Measurements from ENCODE around the gene SLC26A2.

SLC26A2 gene

DNA sequence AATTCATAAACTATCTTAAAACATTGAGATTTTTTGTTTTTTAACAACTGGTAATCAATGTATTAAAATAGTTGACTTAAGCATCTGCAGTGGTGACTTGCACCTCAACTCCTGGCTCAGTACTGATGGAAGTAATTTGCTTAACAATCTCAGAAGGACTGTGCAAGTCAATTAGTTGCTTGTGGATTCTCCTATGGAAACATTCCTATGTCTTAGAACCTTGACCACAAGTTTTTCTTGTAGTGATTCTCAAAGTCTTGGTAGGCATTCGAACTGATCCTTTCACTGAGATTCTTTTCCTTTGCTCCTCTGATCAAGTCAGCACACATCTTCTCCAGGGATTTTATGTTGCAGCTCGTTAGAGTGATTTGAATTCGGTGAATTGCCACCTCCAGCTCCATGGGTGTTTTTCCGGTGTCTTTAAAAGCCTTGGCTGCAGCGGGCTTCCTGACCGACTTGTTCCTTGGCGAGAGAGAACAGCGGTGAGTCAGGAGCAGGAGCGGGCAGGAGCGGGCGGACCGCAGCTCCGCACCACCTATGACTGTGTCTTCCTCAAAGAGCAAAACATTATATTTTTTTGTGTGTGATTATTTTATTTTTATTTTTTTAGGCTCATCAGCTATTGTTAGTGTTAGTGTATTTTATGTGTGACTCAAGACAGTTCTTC lies 61.1 kb downstream of the SLC26A2 start:
- TF ChIP-seq CTCF (IDR thresholded peaks at IDR 0.05; ENCODE audit: low read depth, low read length) = no peak
- Histone ChIP-seq H3K27ac (no peak overlapping the region), H3K4me3 (ENCODE audit: low read depth, low read length) (no peak overlapping the region)

GRCh38 chr5:150022158-150022531 lies 61.6 kb downstream of the SLC26A2 start:
- H3K4me3 ChIP-seq (ENCODE audit: low read depth, low read length) = no peak overlapping the region
- H3K36me3 ChIP-seq = peaks cover 66% of the 10 kb centered on the region
- no peaks in the 10 kb centered on the region for H3K27me3 ChIP-seq (ENCODE audit: insufficient read depth, low read depth, severe bottlenecking)
- DNase-seq = no peak
- no peak for TF ChIP-seq CTCF (IDR thresholded peaks at IDR 0.05; ENCODE audit: low read depth, low read length)
- H3K9me3 ChIP-seq (ENCODE audit: severe bottlenecking) = no peaks in the 10 kb centered on the region
- no peak overlapping the region for H3K27ac ChIP-seq

More for the DNA sequence above, 61.1 kb downstream of the SLC26A2 start:
- Histone ChIP-seq H3K27me3 (ENCODE audit: insufficient read depth, low read depth, severe bottlenecking) (no peaks in the 10 kb centered on the region), H3K36me3 (peaks cover 65% of the 10 kb centered on the region), H3K9me3 (ENCODE audit: severe bottlenecking) (no peaks in the 10 kb centered on the region)
- no peak for DNase-seq

DNA sequence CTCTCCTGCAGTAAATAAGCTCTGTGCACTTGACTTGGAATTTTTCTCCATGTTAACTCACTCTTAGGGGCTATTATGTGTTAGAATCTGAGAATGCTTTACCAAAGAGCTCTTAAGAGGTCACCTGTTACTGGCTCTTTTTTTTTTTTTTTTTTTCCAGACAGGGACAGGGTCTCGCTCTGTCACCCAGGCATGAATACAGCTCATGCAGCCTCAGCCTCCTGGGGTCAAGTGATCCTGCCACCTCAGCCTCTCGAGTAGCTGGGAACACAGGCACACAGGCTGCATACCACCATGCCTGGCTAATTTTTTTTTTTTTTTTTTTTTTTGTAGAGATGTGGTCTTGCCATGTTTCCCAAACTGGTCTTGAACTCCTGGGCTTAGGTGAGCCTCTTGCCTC lies 62.1 kb downstream of the SLC26A2 start:
- Histone ChIP-seq H3K27ac (no peak overlapping the region), H3K27me3 (ENCODE audit: insufficient read depth, low read depth, severe bottlenecking) (no peaks in the 10 kb centered on the region), H3K9me3 (ENCODE audit: severe bottlenecking) (no peaks in the 10 kb centered on the region), H3K36me3 (peaks cover 68% of the 10 kb centered on the region), H3K4me3 (ENCODE audit: low read depth, low read length) (no peak overlapping the region)
- DNase-seq = no peak
- no peak for TF ChIP-seq CTCF (IDR thresholded peaks at IDR 0.05; ENCODE audit: low read depth, low read length)

GRCh38 chr5:150023136-150023535 lies 62.6 kb downstream of the SLC26A2 start:
- TF ChIP-seq CTCF (IDR thresholded peaks at IDR 0.05; ENCODE audit: low read depth, low read length) = no peak
- Histone ChIP-seq H3K27me3 (ENCODE audit: insufficient read depth, low read depth, severe bottlenecking) (no peaks in the 10 kb centered on the region), H3K27ac (no peak overlapping the region), H3K4me3 (ENCODE audit: low read depth, low read length) (no peak overlapping the region), H3K36me3 (peaks cover 70% of the 10 kb centered on the region), H3K9me3 (ENCODE audit: severe bottlenecking) (no peaks in the 10 kb centered on the region)
- DNase-seq = no peak

DNA sequence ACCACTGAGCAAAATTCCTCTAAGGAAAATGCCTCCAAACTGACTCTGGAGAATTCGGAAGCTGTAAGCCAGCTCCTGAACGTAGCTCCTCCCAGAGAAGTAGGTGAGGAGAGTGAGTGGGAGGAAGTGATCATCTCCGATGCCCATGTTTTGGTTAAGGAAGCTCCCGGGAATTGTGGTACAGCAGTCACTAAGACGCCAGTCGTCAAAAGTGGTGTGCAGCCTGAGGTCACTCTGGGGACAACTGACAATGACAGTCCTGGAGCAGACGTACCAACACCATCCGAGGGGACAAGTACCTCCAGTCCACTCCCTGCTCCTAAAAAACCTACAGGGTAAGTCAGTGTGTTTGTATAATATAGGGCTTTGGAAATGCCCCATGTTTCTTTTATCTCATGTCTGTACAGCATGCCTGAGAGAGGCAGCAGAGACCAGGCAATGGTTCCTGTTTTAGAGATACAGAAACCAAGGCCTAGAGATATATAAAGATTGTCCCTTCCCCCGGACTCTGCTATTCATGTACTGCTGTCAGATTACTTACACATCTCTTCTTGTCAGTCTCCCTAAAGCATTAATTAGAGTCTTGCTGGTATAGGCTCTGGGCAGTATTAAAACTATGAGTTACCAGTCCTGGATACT lies 63.9 kb downstream of the SLC26A2 start:
- Histone ChIP-seq H3K27ac (no peak overlapping the region), H3K27me3 (ENCODE audit: insufficient read depth, low read depth, severe bottlenecking) (no peaks in the 10 kb centered on the region), H3K36me3 (peaks cover 59% of the 10 kb centered on the region), H3K9me3 (ENCODE audit: severe bottlenecking) (no peaks in the 10 kb centered on the region), H3K4me3 (ENCODE audit: low read depth, low read length) (no peak overlapping the region)
- no peak for TF ChIP-seq CTCF (IDR thresholded peaks at IDR 0.05; ENCODE audit: low read depth, low read length)
- no peak for DNase-seq

All from WERI-Rb-1 (cell line).